GF-D8 (cell line): ENCODE measurements around the gene OR2G6.
"Not testable (repeated sequence)": the region's sequence is repeated elsewhere in the genome, so short reads cannot be mapped to it uniquely, and the experiment has no call there.

Experiments
- DNase-seq: peaks from one replicate; lab custom pipeline; 2025; lab: John Stamatoyannopoulos, UW

The OR2G6 gene

DNA sequence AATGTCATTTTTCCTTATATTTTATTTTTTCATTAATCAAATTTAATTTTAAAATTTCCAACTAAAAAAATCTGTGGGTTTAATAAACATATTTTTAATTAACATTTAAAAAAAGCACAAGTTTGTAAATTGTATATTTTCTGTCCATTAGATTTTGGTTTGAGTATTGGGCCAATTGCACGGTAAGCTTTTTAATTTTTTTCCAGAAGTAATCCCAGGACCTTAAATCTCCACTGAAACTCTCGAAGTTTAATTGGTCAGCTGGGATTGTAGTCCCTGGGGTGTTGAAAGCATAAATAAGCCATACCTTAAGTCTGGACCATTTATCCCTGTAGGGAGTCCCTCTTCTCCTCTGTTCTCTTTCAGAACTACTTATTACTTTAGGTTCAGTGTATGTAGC, at the start of gene OR2G6:
Gene OR2G6, plus strand, starts transcription at position 301 of the 400 bp plus-strand sequence. CDS start 13,574 bp downstream, outside the sequence.
- DNase-seq = not testable (repeated sequence)

GRCh38 chr1:248459117-248459516, 48.8 kb upstream of the OR2G6 start:
- not testable (repeated sequence) for DNase-seq

DNA sequence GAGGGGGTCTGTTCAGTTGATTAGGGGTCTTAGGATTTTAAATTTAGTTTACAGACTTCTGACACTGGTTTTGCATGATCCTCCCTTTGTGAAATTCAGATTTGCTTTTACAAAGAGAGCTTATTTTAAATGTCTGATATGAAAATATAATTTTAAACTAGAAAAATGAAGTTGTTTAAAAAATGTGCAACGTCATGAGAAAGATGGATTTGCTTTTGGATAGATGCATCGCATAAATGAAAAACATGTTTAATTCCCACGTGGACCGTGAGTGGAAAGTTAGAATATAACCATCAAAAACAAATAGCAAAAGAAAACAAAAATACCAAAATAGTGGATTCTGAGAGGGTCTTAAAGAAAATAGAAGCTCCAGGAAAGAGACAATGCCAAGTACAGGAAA, 36.7 kb upstream of the OR2G6 start:
- DNase-seq = no peak

- not testable (repeated sequence) for DNase-seq
Measured at GRCh38 chr1:248472111-248472510, 35.8 kb upstream of the OR2G6 start.

DNA sequence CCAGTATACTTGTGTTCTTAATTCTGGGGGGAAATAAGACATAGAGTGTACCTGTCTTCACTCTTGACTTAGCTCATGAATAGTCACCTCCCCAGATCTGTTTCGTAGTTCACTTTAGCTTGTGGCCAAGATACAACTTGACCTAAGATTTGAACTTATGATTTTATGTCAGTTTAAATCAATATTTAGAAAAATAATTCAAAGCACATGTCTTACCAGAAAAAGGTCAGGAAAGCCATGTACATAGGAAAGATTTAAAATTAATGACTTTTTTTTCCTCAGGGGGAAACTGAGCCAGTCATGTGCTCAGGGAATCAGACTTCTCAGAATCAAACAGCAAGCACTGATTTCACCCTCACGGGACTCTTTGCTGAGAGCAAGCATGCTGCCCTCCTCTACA, 34.8 kb upstream of the OR2G6 start, which contains the start of gene OR2T3:
Gene OR2T3, plus strand, starts transcription at position 301 of the 400 bp plus-strand sequence. Its CDS starts 0 bp downstream, at position 301.
- not testable (repeated sequence) for DNase-seq

DNA sequence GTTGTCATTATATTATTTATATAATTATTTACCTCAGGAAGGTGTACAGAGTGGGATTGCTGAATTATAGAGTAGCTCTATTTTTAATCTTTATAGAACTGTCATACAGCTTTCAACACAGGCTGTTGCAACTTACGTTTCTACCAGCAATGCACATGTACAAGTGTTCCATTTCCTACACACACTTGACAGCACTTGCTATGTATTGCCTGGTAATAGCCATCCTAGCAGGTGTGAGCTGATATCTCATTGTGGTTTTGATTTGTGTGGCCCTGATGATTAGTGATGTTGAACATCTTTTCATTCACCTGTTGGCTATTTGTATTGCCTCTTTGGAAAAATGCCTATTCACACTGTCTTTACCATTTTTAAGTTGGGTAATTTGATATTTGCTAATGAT, 32.2 kb upstream of the OR2G6 start:
- not testable (repeated sequence) for DNase-seq

- not testable (repeated sequence) for DNase-seq
Measured at GRCh38 chr1:248481686-248482579, 25.9 kb upstream of the OR2G6 start.

DNA sequence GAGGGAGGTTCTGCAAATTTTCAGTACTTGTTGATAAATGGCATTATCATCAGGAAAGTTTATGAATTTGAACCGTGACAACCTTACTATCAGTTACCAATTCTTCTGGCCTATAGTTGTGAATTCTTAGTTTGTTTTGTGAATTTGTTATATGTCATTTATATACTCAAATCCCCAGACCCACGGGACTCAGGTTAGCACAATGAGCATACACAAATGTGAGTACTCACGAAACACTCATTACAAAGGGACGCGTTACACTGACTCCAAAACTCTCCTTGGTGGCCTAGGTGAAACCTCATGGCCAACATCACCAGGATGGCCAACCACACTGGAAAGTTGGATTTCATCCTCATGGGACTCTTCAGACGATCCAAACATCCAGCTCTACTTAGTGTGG, 19.6 kb upstream of the OR2G6 start, which contains the start of gene OR2T5:
Gene OR2T5, plus strand, starts transcription at position 301 of the 400 bp plus-strand sequence. Its CDS starts 0 bp downstream, at position 301.
- not testable (repeated sequence) for DNase-seq

- not testable (repeated sequence) for DNase-seq
Measured at GRCh38 chr1:248496661-248497060, 11.2 kb upstream of the OR2G6 start.

DNA sequence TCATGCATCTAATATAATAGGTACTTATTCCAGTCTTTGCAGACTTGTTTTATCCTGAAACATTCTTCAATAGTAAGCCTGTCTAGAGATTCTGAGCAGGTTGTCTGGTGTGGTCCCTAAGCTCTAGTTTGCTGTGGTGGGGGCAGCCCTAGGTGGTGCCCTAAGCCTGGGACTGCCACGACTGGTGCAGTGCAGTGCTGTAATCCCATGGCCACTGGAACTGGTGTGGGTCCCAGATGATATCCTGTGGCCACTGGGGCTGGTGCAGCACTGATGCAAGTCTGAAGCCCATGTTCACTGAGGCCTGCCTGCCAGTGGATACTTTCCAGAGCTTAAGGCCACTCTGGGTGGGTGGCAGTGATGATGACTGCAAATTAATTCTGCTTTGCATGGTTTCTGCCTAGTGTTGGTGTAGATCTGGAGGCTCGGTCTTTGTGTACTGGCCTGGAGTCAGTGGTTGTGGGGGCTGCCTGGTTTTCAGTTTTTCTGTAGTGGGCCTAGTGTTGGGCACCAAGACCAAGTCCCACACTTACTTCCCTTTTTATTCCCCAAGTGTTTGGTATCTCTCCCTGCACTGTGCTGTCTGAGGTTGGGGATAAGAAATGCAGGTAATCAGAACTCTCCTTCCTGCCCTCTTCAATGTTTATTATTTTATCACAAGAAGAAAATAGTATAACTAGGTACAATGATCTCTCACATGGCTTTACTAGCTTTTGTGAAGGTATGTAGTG, 7.4 kb upstream of the OR2G6 start:
- not testable (repeated sequence) for DNase-seq

GRCh38 chr1:248510217-248510616, 2.3 kb downstream of the OR2G6 start:
- DNase-seq = not testable (repeated sequence)

GRCh38 chr1:248521856-248522255, 14.0 kb downstream of the OR2G6 start:
- DNase-seq = no peak

GRCh38 chr1:248537449-248537848, 29.6 kb downstream of the OR2G6 start:
- DNase-seq = not testable (repeated sequence)

DNA sequence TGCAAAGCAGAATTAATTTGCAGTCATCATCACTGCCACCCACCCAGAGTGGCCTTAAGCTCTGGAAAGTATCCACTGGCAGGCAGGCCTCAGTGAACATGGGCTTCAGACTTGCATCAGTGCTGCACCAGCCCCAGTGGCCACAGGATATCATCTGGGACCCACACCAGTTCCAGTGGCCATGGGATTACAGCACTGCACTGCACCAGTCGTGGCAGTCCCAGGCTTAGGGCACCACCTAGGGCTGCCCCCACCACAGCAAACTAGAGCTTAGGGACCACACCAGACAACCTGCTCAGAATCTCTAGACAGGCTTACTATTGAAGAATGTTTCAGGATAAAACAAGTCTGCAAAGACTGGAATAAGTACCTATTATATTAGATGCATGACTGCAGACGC, 39.5 kb downstream of the OR2G6 start:
- DNase-seq = not testable (repeated sequence)

GRCh38 chr1:248551027-248551426, 43.2 kb downstream of the OR2G6 start:
- DNase-seq = not testable (repeated sequence)

DNA sequence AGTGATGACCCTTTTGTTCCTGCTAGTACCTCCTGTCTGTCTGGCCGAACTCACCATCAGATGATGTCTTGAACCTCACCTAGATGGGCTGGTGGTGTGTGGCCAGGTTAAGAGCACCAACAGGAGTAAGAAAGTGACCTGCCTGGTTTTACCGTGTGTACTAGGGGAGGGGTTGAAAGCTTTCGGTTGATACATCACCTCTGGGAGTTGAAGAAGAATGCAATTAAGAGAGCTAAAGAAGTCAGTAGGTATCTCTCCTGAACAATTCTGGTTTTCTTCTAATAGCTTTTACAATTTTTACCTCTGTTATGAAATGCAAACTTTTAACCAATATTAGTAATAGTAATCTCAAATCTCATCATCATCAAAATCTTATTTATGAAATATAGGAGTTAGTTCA, 54.8 kb downstream of the OR2G6 start, which contains the start of gene OR2T29:
Gene OR2T29, minus strand, starts transcription at position 101 of the 400 bp plus-strand sequence. CDS start 3,281 bp downstream, outside the sequence.
- not testable (repeated sequence) for DNase-seq

- DNase-seq = not testable (repeated sequence)
Measured at GRCh38 chr1:248565530-248566373, 57.9 kb downstream of the OR2G6 start.

GRCh38 chr1:248569049-248569448, 61.2 kb downstream of the OR2G6 start:
- not testable (repeated sequence) for DNase-seq

GRCh38 chr1:248570811-248571210, 62.9 kb downstream of the OR2G6 start:
- DNase-seq = not testable (repeated sequence)

DNA sequence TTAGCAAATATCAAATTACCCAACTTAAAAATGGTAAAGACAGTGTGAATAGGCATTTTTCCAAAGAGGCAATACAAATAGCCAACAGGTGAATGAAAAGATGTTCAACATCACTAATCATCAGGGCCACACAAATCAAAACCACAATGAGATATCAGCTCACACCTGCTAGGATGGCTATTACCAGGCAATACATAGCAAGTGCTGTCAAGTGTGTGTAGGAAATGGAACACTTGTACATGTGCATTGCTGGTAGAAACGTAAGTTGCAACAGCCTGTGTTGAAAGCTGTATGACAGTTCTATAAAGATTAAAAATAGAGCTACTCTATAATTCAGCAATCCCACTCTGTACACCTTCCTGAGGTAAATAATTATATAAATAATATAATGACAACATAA, 64.2 kb downstream of the OR2G6 start:
- not testable (repeated sequence) for DNase-seq

- not testable (repeated sequence) for DNase-seq
Measured at GRCh38 chr1:248573856-248574255, 66.0 kb downstream of the OR2G6 start.
